Measurements from ENCODE around the gene ANKRD24. TPM values are rescaled to one million over a fixed set of nuclear protein-coding genes. Genes with fewer than 3 reads are reported as not detected.

The ANKRD24 gene
- polyA plus RNA-seq, 1 of the 3 experiments (the other 2 are of a cell fraction) = 0.87 TPM

DNA sequence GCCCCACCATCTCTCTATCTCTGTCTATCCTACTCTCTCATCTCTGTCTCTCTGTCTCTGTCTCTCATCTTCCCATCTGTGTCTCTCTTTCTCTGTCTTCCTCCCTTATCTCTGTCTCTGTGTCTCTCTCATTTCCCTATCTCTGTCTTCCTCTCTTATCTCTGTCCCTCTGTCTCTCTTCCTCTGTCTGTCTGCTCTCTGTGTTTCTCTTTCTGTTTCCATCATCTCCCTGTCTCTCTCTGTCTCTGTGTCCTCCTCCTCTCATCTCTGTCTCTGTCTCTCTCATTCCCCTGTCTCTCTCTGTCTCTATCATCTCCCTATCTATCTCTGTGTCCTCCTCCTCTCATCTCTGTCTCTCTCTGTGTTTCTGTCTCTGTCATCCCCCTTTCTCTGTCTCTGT lies 45.3 kb downstream of the ANKRD24 start:
- Histone ChIP-seq H3K36me3 (replicated peaks in 1 of 2; ENCODE audit: control insufficient read depth in 1 of 2, insufficient read depth in 2 of 2, low read length in 1 of 2) (no peaks in the 10 kb centered on the region), H4K20me1 (ENCODE audit: insufficient read depth) (no peaks in the 10 kb centered on the region), H3K9me2 (no peaks in the 10 kb centered on the region), H3K4me2 (no peak overlapping the region), H3F3A (replicated peaks; ENCODE audit: insufficient read depth) (no peaks in the 10 kb centered on the region), H3K9me3 (no peaks in the 10 kb centered on the region), H3K4me3 (ENCODE audit: low read depth in 2 of 2, low read length in 1 of 2) (no peak overlapping the region), H3K79me2 (ENCODE audit: insufficient read depth) (no peaks in the 10 kb centered on the region), H3K9ac (no peak overlapping the region), H2AFZ (ENCODE audit: low read depth) (no peak overlapping the region), H3K27me3 (ENCODE audit: insufficient read depth) (no peaks in the 10 kb centered on the region; the same call in 1 of the 2 replicates), H3K4me1 (ENCODE audit: control insufficient read depth in 1 of 2, insufficient read depth in 2 of 2, low read depth in 1 of 2, low read length in 1 of 2) (no peaks in the 10 kb centered on the region; a peak in 2 of 4 replicates), H3K27ac (ENCODE audit: low read depth in 2 of 2, low read length in 1 of 2) (no peak overlapping the region)
- no peak for DNase-seq
- TF ChIP-seq RXRA (IDR thresholded peaks at IDR 0.05; ENCODE audit: borderline replicate concordance, low read depth) (no peak), FOXJ3 (CRISPR knock-in tag; IDR thresholded peaks at IDR 0.05) (no peak), JUND (IDR thresholded peaks at IDR 0.05) (no peak), TAF1 (IDR thresholded peaks at IDR 0.05; ENCODE audit: borderline replicate concordance, low read depth, low read length) (no peak), GATA2 (CRISPR knock-in tag; IDR thresholded peaks at IDR 0.05) (no peak), MAX (IDR thresholded peaks at IDR 0.05; ENCODE audit: low read depth) (no peak), TCF12 (IDR thresholded peaks at IDR 0.05) (no peak), USF2 (IDR thresholded peaks at IDR 0.05; ENCODE audit: borderline replicate concordance, low read depth, low read length) (no peak), USF1 (IDR thresholded peaks at IDR 0.05; ENCODE audit: borderline replicate concordance, low read depth) (no peak), NFIC (IDR thresholded peaks at IDR 0.05; ENCODE audit: borderline replicate concordance) (no peak), MEF2A (IDR thresholded peaks at IDR 0.05; ENCODE audit: borderline replicate concordance, low read depth) (no peak)
- TF ChIP-seq, protein P1, sequence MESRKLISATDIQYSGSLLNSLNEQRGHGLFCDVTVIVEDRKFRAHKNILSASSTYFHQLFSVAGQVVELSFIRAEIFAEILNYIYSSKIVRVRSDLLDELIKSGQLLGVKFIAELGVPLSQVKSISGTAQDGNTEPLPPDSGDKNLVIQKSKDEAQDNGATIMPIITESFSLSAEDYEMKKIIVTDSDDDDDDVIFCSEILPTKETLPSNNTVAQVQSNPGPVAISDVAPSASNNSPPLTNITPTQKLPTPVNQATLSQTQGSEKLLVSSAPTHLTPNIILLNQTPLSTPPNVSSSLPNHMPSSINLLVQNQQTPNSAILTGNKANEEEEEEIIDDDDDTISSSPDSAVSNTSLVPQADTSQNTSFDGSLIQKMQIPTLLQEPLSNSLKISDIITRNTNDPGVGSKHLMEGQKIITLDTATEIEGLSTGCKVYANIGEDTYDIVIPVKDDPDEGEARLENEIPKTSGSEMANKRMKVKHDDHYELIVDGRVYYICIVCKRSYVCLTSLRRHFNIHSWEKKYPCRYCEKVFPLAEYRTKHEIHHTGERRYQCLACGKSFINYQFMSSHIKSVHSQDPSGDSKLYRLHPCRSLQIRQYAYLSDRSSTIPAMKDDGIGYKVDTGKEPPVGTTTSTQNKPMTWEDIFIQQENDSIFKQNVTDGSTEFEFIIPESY (IDR thresholded peaks at IDR 0.05; ENCODE audit: borderline replicate concordance, low read depth) = no peak
- TF ChIP-seq, protein P2, sequence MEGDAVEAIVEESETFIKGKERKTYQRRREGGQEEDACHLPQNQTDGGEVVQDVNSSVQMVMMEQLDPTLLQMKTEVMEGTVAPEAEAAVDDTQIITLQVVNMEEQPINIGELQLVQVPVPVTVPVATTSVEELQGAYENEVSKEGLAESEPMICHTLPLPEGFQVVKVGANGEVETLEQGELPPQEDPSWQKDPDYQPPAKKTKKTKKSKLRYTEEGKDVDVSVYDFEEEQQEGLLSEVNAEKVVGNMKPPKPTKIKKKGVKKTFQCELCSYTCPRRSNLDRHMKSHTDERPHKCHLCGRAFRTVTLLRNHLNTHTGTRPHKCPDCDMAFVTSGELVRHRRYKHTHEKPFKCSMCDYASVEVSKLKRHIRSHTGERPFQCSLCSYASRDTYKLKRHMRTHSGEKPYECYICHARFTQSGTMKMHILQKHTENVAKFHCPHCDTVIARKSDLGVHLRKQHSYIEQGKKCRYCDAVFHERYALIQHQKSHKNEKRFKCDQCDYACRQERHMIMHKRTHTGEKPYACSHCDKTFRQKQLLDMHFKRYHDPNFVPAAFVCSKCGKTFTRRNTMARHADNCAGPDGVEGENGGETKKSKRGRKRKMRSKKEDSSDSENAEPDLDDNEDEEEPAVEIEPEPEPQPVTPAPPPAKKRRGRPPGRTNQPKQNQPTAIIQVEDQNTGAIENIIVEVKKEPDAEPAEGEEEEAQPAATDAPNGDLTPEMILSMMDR (IDR thresholded peaks at IDR 0.05) = no peak
- CTCF ChIA-PET = interaction anchor here (1.0 kb wide), 1 partner anchor 15 kb away, joined by 3 read pairs; no protein-coding TSS in a partner anchor
- POLR2A ChIA-PET = no interaction called here

Data from SK-N-SH (cell line).